GM19025 (cell line): ENCODE data around the gene SGCD.

Experiments used
- ATAC-seq: cut with Tn5 transposase; IDR thresholded peaks from one replicate; pipeline ENCODE4 v1.9.1; 2021; ENCODE audit warnings: mild to moderate bottlenecking, low read depth, moderate library complexity; ENCODE audit not compliant: unreplicated experiment

Gene SGCD

DNA sequence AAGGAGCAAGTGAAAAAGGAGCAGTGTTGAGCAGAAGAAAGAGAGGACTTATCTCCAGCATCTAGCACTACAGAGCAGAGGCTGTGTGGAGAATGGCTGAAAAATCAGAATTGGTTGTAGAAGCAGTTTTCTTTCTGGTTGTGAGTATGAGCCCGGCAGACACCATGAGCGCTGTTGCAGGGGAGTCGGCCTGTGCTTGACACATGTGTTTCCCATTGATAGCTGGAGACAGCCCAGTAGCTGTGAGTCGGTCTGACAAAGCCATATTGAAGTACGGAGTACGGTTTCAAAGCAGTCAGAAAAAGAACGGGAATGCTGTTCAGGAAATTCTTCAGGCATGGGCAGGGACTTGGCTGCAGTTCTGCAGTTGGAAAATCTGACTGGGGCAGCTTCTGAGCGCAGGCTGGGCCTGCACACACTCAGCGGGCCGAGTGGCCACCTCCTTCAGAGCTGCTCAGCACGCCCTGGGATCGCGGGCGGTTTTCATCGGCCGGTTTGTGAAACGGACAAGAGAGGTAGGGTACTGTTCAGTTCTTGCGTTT lies at the start of gene SGCD:
Gene SGCD, plus strand, starts transcription at position 447 of the 542 bp plus-strand sequence.
- ATAC-seq = no peak

DNA sequence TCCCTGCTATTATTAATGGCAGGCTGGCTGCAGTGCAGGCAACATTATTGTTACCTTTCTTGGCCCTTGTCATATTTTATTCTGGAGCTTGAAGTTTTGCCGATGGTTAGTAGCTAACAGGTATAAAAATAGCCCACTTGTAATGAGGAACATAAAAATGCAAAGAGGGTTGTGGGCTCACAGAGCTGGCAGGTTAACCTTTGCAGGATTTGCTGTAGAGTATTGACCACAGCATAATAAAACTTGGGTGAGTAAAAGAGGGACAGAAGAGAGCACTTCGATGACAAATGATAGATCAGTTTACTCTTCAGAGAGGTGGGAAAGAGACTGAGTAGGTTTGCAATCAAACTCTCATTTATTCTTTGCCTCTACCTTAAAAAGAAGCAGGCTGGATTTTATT lies 49.7 kb upstream of the SGCD start:
- no peak for ATAC-seq

DNA sequence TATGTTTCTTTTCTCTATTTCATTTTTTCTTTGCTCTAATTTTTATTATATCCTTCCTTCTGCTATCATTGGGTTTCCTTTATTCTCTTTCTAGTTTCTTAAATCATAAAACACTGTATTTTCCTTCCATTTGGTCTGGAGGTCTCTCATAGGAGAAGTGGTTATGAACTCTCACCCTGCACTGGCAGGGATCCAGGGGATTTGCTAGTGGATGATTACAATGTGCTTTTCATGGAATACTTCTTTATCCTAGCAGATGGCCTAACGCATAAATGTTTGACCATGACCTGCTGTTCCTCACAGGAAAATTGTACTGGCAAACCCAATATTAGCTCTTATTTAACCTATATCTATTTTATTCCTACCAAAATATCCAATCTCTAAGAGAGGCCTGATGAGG lies 31.5 kb upstream of the SGCD start:
- no peak for ATAC-seq

DNA sequence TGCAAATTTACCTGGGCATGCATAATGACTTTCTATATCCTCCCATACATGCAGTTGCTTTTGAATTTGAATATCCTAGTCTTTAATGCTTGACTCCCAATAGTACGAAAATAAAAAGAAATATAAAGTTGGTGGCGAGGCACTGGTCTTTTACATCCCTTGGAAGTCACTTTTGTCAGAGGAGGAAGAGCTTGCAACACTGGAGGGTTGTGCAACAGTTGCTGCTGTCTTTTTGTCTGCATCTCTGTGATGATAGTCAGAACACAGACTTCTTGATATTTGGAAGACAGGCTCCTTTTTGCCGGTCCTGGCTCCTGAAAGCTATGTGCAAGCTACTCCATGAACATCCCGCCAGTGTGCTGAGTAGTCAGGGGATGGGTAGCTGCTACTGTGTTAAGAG lies 16.8 kb upstream of the SGCD start:
- no peak for ATAC-seq

DNA sequence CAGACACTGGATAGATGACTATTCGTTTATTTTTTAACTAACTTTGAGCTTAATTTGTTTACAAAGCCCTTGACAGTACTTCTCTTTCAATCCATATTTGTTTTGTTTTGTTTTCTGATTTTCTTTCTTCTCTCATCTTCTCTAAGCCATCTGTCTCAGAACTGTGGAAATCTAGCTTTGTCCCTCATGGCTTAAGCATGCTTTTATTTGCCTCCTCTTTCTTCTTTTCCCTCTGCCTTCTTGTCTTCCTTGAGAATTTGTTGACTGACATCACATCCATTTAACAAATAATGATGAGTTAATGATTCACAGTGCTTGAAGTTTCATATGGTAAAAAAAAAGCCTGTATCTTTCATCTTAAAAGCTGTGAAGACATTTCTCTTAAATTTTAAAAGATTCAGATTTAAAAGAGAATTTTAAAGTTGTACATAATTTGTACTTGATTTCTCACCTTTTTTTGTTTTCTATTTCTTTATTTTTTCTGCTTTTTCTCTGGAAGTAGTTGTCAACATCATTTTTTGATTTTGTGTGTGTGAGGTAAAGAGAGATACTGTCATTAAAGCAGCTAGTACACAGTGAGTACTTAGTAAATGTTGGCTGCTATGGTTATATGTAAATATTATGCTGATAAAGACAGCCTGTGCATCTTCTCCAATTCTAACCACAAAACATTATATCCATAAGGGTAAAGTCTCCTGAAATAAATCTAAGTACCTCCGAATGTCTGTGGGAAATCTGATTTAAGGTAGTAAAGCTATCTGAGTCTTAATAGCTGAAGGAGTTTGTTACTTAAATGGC lies 13.9 kb upstream of the SGCD start:
- ATAC-seq = no peak

DNA sequence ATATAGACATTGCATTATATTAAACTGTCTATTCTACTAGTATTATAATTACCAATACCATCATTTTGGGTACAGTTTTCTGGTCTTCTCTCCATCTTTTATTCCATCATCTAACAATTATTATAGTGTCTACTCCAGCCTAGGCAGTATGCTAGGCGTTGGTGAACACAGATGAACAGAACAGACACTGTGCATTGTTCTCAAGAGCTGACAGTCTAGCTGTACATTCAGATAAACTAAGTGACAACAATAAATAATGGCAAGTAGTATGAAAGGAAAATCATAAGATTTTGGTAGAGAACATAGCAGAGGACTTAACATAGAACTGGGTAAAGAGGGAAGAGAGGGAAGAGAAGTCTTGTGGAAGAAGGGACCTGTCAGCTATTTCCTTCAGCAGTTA lies 12.5 kb upstream of the SGCD start:
- no peak for ATAC-seq

DNA sequence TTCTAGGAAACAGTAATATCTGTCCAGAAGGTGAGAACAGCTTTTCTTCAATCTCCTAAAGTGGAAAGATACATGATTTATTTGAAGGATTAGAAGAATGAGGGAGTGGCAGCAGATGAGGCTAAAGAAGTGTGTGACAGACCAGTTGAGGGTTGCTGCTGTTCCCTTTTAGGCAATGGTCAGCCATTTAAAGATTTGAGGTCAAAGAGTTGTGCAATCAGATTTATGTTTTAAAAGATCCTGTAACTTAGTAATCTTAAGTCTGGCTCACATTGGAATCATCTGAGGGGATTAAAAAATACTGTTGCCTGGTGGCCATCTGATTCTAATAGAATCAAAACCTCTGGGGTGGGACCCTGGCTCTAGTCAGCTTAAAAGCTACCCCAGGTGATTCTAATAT lies 4.3 kb upstream of the SGCD start:
- no peak for ATAC-seq

DNA sequence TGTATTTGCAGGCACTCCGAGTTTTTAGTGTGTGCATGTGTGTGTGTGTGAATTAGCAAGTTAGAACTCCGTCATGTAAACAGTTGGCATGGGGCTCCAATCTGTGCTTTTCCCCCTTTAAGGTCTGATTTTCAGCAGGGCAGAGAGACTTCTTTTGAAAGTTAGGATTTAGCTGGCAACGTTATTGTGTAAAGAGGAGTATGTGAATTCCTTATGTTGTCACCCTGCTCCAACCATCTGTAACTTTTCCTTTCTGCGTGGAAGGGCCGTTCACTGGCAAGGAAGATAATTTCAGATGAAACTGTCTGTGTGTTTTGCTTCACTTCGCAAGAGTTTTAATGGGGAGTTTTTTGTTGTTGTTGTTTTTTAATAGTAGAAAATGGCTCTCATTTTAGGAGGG lies 332 bp downstream of the SGCD start:
- no peak for ATAC-seq

DNA sequence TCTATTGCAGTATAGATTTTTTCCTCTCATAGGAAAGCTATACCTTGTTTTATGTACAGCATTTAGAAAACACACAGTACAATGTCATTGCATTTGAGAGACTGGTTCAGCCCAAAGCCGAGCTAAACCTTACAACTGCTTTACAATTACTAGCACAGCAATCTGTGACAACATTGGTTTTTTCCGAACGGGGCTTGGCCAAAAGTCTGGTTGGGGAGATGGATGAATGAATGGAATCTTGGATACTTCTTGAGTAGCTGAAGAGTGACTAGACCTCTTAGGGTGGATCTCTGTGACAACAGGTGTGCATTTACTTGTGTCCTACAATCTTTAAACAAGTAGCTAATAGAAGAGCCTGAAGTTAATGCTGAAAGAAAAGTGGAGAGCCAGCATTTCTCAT lies 1.2 kb downstream of the SGCD start:
- no peak for ATAC-seq

DNA sequence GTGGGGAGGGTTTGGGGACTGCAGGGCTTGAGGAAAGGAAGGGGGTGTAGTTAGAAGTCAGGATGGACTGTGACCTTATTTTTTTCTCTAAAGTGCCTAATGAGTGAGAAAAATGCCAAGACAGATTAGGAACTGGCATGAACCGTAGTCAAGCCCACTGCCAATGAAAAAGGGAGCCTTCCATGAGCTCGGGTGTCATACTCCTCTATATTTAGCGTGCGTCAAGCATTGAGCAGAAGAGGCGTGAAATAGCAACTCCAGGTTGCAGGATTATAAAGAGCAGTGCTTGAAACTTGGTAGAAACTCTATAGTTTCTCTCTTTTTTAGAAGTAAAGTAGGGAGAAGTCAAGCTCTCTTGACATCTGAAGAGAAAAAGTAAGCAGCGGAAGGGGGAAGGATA lies 1.8 kb downstream of the SGCD start:
- ATAC-seq = no peak

DNA sequence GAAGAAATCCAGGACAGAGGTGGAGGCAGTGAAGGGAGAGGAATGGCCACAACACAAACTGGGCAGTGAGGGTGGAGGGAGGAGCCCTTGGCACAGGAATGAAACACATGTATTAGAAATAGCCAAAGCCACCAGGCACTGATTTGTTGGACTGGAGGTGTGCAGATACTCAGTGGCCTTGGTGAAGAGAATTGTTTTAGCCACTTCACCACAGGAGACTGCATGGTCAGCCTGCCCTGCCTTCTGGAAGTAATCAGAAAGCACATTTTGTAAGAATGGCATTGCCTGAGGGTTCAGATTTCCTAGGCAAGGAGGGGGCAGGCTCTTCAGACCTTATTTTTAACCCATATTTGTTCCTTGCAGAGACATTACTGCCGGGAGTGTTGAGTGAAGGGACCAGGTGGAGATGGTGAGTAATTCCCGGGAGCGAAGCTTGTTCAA lies 2.2 kb downstream of the SGCD start:
- no peak for ATAC-seq

DNA sequence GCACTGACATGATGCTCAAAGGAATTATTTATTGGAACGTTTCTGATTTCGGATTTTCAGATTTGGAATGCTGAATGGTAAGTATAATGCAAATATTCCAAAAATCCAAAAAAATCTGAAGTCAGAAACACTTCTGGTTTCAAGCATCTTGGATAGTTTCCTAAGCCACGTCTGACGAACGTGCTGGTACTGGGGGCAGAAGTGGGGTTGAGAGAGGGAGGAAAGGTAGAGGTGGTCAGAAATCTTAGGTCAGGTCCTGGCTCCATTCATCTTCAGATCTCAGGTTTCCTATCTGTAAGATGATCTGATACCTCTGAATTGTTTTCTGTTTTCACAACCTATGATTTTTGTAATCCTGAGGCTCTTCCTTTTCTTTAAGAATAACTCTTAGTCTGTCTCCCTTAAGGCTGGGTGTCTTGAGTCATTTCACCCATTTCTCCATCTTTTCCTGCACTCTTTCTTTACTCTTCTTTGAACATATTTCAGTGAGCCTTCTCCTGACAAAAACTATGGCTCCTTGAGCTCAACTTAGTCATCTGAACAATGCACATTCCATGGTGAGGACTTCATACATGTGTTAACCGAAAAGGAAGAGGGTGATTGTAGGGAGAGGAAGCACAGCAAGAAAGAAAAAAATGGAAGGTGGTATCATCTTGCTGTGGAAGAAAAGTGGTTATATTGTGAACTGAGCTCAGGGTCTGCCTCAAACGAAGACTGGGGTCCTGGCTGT lies 3.3 kb downstream of the SGCD start:
- ATAC-seq = no peak

DNA sequence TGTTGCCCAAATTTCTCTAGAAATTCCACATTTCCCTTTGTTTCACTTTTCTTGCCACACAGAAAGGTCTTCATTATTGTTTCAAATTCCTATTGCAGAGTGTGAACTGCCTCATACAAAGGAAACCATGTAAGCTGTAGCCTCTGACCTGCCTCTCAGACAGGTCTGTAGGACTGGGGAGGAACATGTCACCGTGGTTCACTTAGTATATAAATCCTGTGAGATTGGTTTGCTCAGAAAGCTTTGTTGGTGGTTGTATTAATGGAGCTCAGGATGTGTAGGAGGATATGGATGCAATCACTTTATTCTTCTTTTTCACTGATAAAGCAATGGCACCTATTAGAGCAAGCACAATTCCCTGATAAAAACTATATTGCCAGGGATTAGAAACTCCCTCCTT lies 4.2 kb downstream of the SGCD start:
- ATAC-seq = no peak

DNA sequence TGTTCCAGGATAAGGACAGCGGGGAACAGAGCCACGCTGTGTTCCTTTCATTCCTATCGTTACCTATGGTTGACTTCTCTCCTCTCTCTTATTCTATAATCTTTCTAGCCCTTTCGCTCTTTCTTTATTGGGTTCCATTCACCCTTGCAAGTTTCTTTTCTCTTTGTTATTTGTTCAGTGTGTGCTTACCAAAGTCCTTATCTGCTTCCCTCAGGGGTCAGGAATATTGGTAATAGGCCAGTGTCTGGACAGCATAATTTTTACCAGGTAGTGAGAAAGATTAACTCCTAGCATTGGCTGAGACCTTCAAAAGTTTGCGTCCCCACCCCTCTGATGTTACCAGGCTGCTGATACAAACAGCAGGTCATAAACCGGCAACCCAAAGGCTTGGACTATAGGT lies 4.9 kb downstream of the SGCD start:
- no peak for ATAC-seq

DNA sequence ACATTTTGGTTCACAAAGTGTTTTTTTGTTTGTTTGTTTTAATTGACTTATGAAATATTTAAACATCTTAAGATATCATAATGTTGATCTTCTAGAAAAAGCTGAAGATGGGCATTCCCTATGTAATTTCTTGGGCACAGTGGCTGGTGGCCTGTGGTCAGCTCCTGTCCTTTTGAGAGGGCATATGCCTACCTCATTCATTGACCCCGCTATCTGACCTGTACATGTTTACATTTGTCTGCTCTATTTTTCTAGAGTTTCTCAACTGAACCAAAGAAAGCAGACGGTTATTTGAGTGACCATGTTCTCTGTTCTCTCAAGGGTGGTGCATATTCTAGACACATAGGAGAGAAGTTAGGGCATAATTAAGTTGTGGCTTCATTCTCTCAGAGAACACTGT lies 5.3 kb downstream of the SGCD start:
- no peak for ATAC-seq

DNA sequence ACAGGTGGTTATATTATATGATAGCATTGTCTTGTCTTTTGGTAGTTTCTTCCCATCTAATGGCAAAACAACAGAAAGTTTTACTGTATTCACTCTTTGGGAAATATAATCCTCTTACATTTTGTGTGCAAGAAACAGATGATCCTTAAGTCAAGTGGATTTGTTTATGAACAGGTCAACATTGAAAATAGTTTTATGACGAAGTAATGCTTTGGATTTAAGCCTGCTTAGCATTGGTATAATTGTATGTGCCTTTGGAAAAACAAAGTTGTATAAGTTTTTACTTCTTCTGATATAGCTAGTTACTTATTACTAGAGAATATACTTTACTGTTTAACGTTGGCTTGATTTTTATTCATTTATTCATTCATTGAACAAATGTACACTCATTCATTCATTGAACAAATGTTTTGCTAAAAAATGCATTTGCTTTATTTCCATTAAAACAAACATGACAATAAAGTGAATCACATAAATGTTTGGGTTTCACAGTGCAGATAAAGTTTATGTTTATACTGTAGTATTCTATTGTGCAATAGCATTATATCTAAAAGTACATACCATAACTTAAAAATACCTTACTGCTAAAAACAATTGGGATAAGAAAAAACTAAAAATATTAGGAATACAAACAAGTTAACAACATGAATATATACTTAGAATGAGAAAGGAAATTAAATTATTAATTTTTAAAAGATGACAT lies 12.3 kb downstream of the SGCD start:
- no peak for ATAC-seq

DNA sequence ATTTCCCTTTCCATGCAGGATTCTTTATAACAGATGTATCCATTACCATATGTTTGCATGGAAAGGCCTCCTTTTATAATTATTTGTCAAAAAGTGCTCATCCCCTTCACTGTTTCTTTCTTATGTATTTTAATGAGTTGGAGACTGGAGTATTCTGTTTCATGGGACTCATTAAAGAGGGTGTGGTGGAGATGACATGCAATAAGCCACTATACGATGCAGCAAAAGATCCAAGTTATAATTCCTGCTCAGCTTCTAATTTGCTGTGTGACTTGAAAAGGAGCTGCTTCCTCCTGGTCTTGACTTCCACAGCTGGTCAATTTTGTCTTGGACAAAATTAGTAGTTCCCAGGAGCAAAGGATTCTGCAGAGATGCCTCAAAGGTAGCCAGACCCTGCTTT lies 13.9 kb downstream of the SGCD start:
- ATAC-seq = no peak

DNA sequence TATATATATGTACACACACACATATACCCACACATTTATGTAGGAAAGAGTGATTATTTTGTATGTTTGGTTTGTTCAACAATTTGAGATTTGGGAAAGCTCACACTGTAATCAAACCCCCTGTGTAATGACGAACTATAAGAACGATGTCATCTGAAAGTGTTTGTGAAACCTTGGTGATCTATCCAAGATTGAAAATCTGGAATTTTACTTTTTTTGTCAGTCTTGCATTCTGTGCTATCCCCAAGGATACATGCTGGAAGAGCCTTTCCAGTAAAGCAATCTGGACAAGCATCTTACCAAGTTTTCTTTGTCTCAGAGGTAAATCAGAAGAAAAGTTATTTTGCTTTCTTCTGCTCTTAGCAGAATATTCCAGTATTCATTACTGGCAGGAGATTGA lies 23.3 kb downstream of the SGCD start:
- no peak for ATAC-seq

DNA sequence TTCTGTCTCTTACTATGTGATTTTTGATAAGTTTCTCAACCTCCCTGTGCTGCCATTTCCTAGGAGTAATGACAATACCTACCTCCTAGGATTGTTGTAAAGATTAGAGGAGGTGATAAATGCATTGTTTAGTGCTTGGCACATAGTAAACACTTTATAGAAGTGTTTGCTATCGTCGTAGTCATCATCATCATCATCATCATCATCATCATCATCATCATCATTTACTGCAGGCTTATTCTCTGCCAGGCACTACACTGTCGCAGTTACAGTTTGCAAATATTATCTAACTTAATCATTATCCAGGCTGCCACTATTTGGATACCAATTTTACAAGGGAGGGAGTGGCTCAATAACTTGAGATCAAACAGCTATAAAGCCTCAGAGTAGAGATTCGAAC lies 24.5 kb downstream of the SGCD start:
- ATAC-seq = no peak

DNA sequence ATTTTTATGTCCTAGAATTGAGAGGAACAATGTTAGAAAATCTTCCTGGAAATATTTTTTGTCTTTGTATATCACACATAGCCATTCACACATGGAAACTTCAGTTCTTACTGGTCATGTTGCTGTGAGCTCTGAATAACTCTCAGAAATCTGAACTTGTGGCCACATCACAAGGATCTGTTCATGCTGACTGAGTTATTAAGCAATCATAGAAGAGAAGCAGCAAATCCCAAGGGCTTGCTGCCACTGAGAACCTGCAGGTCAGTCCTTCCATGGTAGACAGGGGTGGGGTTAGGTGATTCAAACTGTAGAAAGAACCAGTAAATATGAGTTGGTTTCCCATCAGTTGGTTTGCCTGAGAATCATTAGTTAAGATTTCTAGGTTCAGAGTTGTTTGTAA lies 27.6 kb downstream of the SGCD start:
- no peak for ATAC-seq

DNA sequence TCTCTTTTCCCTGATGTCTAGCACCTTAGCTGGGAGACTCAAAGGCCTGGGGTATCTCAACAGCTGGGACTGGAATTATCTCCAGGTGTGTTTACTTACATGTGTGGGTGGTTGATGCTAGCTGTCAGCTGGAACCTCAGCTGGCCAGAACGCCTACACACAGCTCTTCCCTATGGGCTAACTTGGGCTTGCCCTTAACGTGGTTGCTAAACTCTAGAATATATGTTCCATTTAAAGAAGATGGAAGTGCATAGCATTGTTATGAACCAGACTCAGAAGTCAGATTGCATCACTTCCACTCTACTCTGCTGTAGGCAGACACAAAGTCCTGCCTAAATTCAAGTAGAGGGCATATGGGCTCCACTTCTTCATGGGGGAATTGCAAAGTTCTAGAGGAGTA lies 29.3 kb downstream of the SGCD start:
- ATAC-seq = no peak
